ENCODE results near the gene VSIR.

The VSIR gene

GRCh38 chr10:71713135-71714030, 59.9 kb downstream of the VSIR start:
- no peak for DNase-seq (ENCODE audit: low read depth in 2 of 2)

GRCh38 chr10:71712572-71713134, 60.7 kb downstream of the VSIR start:
- DNase-seq (ENCODE audit: low read depth in 2 of 2): no peak

- DNase-seq (ENCODE audit: low read depth in 2 of 2): no peak
Measured at GRCh38 chr10:71712170-71712569, 61.1 kb downstream of the VSIR start.

GRCh38 chr10:71711052-71711623, 62.2 kb downstream of the VSIR start:
- DNase-seq (ENCODE audit: low read depth in 2 of 2): no peak

- DNase-seq (ENCODE audit: low read depth in 2 of 2): no peak
Measured at GRCh38 chr10:71710519-71710918, 62.8 kb downstream of the VSIR start.

GRCh38 chr10:71708897-71709882, 64.1 kb downstream of the VSIR start:
- no peak for DNase-seq (ENCODE audit: low read depth in 2 of 2)

- DNase-seq (ENCODE audit: low read depth in 2 of 2): peak; percentile 57 to 64
Measured at GRCh38 chr10:71708301-71708703, 65.0 kb downstream of the VSIR start.

GRCh38 chr10:71707240-71707789, 66.0 kb downstream of the VSIR start:
- no peak for DNase-seq (ENCODE audit: low read depth in 2 of 2)

- DNase-seq (ENCODE audit: low read depth in 2 of 2): no peak
Measured at GRCh38 chr10:71706216-71707121, 66.9 kb downstream of the VSIR start.

GRCh38 chr10:71705582-71705981, 67.7 kb downstream of the VSIR start:
- no peak for DNase-seq (ENCODE audit: low read depth in 2 of 2)

- no peak for DNase-seq (ENCODE audit: low read depth in 2 of 2)
Measured at GRCh38 chr10:71704816-71705215, 68.5 kb downstream of the VSIR start.

GRCh38 chr10:71703577-71703976, 69.7 kb downstream of the VSIR start:
- no peak for DNase-seq (ENCODE audit: low read depth in 2 of 2)

GRCh38 chr10:71701496-71702132, 71.7 kb downstream of the VSIR start:
- no peak for DNase-seq (ENCODE audit: low read depth in 2 of 2)

GRCh38 chr10:71700731-71701368, 72.5 kb downstream of the VSIR start:
- no peak for DNase-seq (ENCODE audit: low read depth in 2 of 2)

- no peak for DNase-seq (ENCODE audit: low read depth in 2 of 2)
Measured at GRCh38 chr10:71698737-71699136, 74.6 kb downstream of the VSIR start.

- DNase-seq (ENCODE audit: low read depth in 2 of 2): peak; percentile 32 to 43
Measured at GRCh38 chr10:71697938-71698709, 75.2 kb downstream of the VSIR start.

Data from stimulated activated CD4-positive, alpha-beta T cell treated with anti-CD3 and anti-CD28 coated beads, Interleukin-1b, Interleukin-23, amount 100 ng/mL, for 4 hours (primary cell).